GM18858 (cell line): ENCODE measurements around the gene DPH5.
A peak's percentile ranks its signal among the peaks of the same experiment; 100 is the strongest.
"Not testable (repeated sequence)": the region's sequence is repeated elsewhere in the genome, so short reads cannot be mapped to it uniquely, and the experiment has no call there.

Experiments
- ATAC-seq: cut with Tn5 transposase; IDR thresholded peaks from one replicate; pipeline ENCODE4 v1.9.1; 2021; ENCODE audit not compliant: unreplicated experiment

Gene DPH5

GRCh38 chr1:101032129-101032528, 6.5 kb upstream of the DPH5 start:
- not testable (repeated sequence) for ATAC-seq

- no peak for ATAC-seq
These were observed 5.3 kb upstream of the DPH5 start for GRCh38 chr1:101030881-101031280.

- ATAC-seq: no peak
These were observed 3.6 kb upstream of the DPH5 start for GRCh38 chr1:101029184-101029583.

GRCh38 chr1:101028466-101028865, 2.9 kb upstream of the DPH5 start:
- ATAC-seq: no peak

- ATAC-seq: no peak
These were observed 1.7 kb upstream of the DPH5 start for GRCh38 chr1:101027194-101027772.

GRCh38 chr1:101026430-101026788, 825 bp upstream of the DPH5 start:
- no peak for ATAC-seq

- ATAC-seq: peak; percentile 17
These were observed 314 bp downstream of the DPH5 start for GRCh38 chr1:101025283-101025656.

- no peak for ATAC-seq
These were observed 3.3 kb downstream of the DPH5 start for GRCh38 chr1:101022294-101022693.

GRCh38 chr1:101017448-101017847, 8.1 kb downstream of the DPH5 start:
- ATAC-seq: no peak

- no peak for ATAC-seq
These were observed 11.8 kb downstream of the DPH5 start for GRCh38 chr1:101013776-101014175.

- ATAC-seq: no peak
These were observed 17.3 kb downstream of the DPH5 start for GRCh38 chr1:101008229-101008834.

- no peak for ATAC-seq
These were observed 19.0 kb downstream of the DPH5 start for GRCh38 chr1:101006553-101006952.

GRCh38 chr1:101005871-101006270, 19.7 kb downstream of the DPH5 start:
- no peak for ATAC-seq

- no peak for ATAC-seq
These were observed 20.4 kb downstream of the DPH5 start for GRCh38 chr1:101005183-101005582.

GRCh38 chr1:101004670-101005069, 20.9 kb downstream of the DPH5 start:
- no peak for ATAC-seq

GRCh38 chr1:101004061-101004460, 21.5 kb downstream of the DPH5 start:
- ATAC-seq: no peak

- ATAC-seq: no peak
These were observed 22.5 kb downstream of the DPH5 start for GRCh38 chr1:101003012-101003650.

GRCh38 chr1:101002551-101002950, 23.0 kb downstream of the DPH5 start:
- no peak for ATAC-seq

- ATAC-seq: no peak
These were observed 25.3 kb downstream of the DPH5 start for GRCh38 chr1:101000131-101000873.

GRCh38 chr1:100998426-100998825, 27.2 kb downstream of the DPH5 start:
- ATAC-seq: no peak

- no peak for ATAC-seq
These were observed 30.2 kb downstream of the DPH5 start for GRCh38 chr1:100995198-100995988.
